Fibroblast of lung (primary cell): ENCODE results near the gene TMC2. TPM values are rescaled to one million over a fixed set of nuclear protein-coding genes. Genes with fewer than 3 reads are reported as not detected.

ENCODE experiments used
- DNase-seq, 2 donors: peaks; one replicate each; pipeline versions ENCODE4 v3.0.0 to v3.0.0-alpha.2; 2010; ENCODE audit warnings: low read depth in 2 of 2
- H2AFZ ChIP-seq: 2 replicates; pipeline ENCODE4 v1.5.1; 2012; ENCODE audit warnings: low read length, control low read depth, inconsistent platforms
- H3K27ac ChIP-seq: 2 replicates; pipeline ENCODE4 v1.5.1; 2011; ENCODE audit warnings: low read length, control low read depth; ENCODE audit not compliant: insufficient read depth
- H3K27me3 ChIP-seq: 2 replicates; pipeline ENCODE4 v1.5.1; 2011; ENCODE audit warnings: mild to moderate bottlenecking, low read length; ENCODE audit not compliant: control insufficient read depth, insufficient read depth
- H3K36me3 ChIP-seq: 2 replicates; pipeline ENCODE4 v1.5.1; 2011; ENCODE audit warnings: low read length; ENCODE audit not compliant: control insufficient read depth, insufficient read depth
- H3K4me1 ChIP-seq: 2 replicates; pipeline ENCODE4 v1.5.1; 2011; ENCODE audit warnings: low read length; ENCODE audit not compliant: control insufficient read depth, insufficient read depth; ENCODE audit errors: extremely low read depth
- H3K4me2 ChIP-seq: 2 replicates; pipeline ENCODE4 v1.5.1; 2011; ENCODE audit warnings: low read length, control low read depth; ENCODE audit not compliant: insufficient read depth; ENCODE audit errors: extremely low read depth
- H3K4me3 ChIP-seq, 4 experiments: fragments of 200-600 bp in 1 of 4; sonication (generic) in 1 of 4; replicated peaks in 1 of 4; 2 replicates each; pipeline ENCODE4 v1.5.1; 2011 to 2016; ENCODE audit warnings: low read length in 4 of 4, low read depth in 3 of 4, mild to moderate bottlenecking in 3 of 4, control low read depth in 2 of 4, inconsistent platforms in 1 of 4, mixed read lengths in 1 of 4; ENCODE audit not compliant: insufficient read depth in 1 of 4; ENCODE audit errors: control extremely low read depth in 1 of 4
- H3K79me2 ChIP-seq: 2 replicates; pipeline ENCODE4 v1.5.1; 2012; ENCODE audit warnings: mild to moderate bottlenecking, low read length, inconsistent platforms; ENCODE audit not compliant: control insufficient read depth, insufficient read depth
- H3K9ac ChIP-seq: 2 replicates; pipeline ENCODE4 v1.5.1; 2011; ENCODE audit warnings: mild to moderate bottlenecking, low read length, control low read depth; ENCODE audit not compliant: insufficient read depth
- H3K9me3 ChIP-seq: 2 replicates; pipeline ENCODE4 v1.5.1; 2012; ENCODE audit warnings: low read depth, low read length; ENCODE audit not compliant: control insufficient read depth, insufficient read depth
- H4K20me1 ChIP-seq: 2 replicates; pipeline ENCODE4 v1.5.1; 2011; ENCODE audit warnings: low read length; ENCODE audit not compliant: control insufficient read depth, insufficient read depth; ENCODE audit errors: extremely low read depth
- CTCF ChIP-seq, 2 donors: IDR thresholded peaks in 1 of 2; conservative IDR thresholded peaks in 1 of 2; 1 replicate in 1 of 2; 2 replicates in 1 of 2; pipeline ENCODE4 v1.5.1; 2011 to 2012; ENCODE audit warnings: low read length in 2 of 2, control low read depth in 1 of 2, inconsistent platforms in 1 of 2, low read depth in 1 of 2, mild to moderate bottlenecking in 1 of 2
- EZH2 ChIP-seq: IDR thresholded peaks from 2 replicates; pipeline ENCODE4 v1.5.1; 2012; ENCODE audit warnings: low read length, control low read depth, mild to moderate bottlenecking; ENCODE audit errors: missing control alignments
- polyA plus RNA-seq, 2 donors: library from polyadenylated mRNA; depleted of rRNA in 1 of 2; stranded (reverse) in 1 of 2; unstranded in 1 of 2; fragments of >200 nt; gene quantifications; 2 replicates each; pipeline ENCODE4 v1.2.1, GENCODE V29; 2011 to 2012; ENCODE audit warnings: missing spikeins in 1 of 2
- total RNA-seq: library from RNA; depleted of rRNA; stranded (reverse); fragments of >200 nt; gene quantifications from 2 replicates; pipeline ENCODE4 v1.2.1, GENCODE V29; 2014

The TMC2 gene
- total and polyA plus RNA-seq, 2 donors (not counting 1 experiment from before 2014, with no cell fraction given) = under 0.01 TPM; not detected in 1

DNA sequence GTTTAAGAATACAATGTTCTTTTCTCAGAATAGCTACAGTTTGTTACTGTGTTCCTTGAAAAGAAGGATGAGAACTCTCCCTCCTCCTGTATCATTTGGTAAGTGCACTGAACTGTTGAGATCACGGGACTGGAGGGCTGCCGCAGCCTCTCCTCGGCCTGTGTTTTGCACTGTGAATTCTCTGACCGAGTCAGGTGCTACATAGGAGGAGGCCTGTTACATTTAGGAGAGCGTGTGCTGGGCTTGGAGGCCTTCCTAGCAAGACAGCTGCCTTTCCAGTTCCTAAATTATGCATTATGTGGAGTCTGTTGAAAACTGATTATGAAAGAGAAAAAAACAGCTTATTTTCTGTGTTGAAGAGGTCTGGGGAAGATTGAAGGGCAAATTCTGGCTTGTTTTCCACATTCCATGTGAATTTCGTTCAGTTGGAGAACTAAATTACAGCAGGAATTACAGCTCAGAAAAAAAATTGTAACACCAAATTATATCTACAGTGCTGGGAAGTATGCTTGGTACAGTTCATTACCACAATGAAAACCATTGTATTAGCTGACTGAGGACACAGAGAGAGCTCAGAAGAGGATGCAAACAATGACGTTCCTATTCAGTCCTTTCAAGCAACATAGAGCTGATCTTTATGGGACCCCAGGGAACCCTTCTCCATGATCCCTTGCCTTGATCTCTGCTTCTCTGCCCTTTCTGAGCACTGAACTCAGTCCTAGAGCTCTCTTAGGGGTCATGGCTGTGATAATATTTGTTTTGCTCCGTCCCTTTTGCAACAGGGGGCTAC lies 2.8 kb downstream of the TMC2 start:
- Histone ChIP-seq H3K36me3 (no peaks in the 10 kb centered on the region), H3K9me3 (no peaks in the 10 kb centered on the region), H4K20me1 (no peaks in the 10 kb centered on the region), H3K4me2 (no peak overlapping the region), H3K4me3 (no peak overlapping the region), H3K79me2 (no peaks in the 10 kb centered on the region), H3K27me3 (peaks cover 21% of the 10 kb centered on the region), H2AFZ (no peak overlapping the region), H3K27ac (no peak overlapping the region), H3K9ac (no peak overlapping the region), H3K4me1 (no peaks in the 10 kb centered on the region)
- TF ChIP-seq EZH2 = no peak
- no peak for TF ChIP-seq CTCF (conservative IDR thresholded peaks at IDR 0.05 in 1 of 2, IDR thresholded peaks at IDR 0.05 in 1 of 2; ENCODE audit: low read depth in 1 of 2, low read length in 2 of 2)
- DNase-seq = no peak

- Histone ChIP-seq H3K79me2 (no peaks in the 10 kb centered on the region), H3K27ac (no peak overlapping the region), H3K9ac (no peak overlapping the region), H2AFZ (no peak overlapping the region), H4K20me1 (no peaks in the 10 kb centered on the region), H3K4me1 (no peaks in the 10 kb centered on the region), H3K4me3 (no peak overlapping the region), H3K9me3 (no peaks in the 10 kb centered on the region), H3K36me3 (no peaks in the 10 kb centered on the region), H3K27me3 (peaks cover 9% of the 10 kb centered on the region), H3K4me2 (no peak overlapping the region)
- no peak for DNase-seq
- no peak for TF ChIP-seq CTCF (conservative IDR thresholded peaks at IDR 0.05 in 1 of 2, IDR thresholded peaks at IDR 0.05 in 1 of 2; ENCODE audit: low read depth in 1 of 2, low read length in 2 of 2)
- TF ChIP-seq EZH2 = no peak
Measured at GRCh38 chr20:2541940-2542339, 5.6 kb downstream of the TMC2 start.

GRCh38 chr20:2542361-2542760 lies 6.0 kb downstream of the TMC2 start:
- TF ChIP-seq EZH2 = no peak
- TF ChIP-seq CTCF (conservative IDR thresholded peaks at IDR 0.05 in 1 of 2, IDR thresholded peaks at IDR 0.05 in 1 of 2; ENCODE audit: low read depth in 1 of 2, low read length in 2 of 2) = no peak
- DNase-seq = no peak
- no peaks in the 10 kb centered on the region for H3K4me1 ChIP-seq
- no peak overlapping the region for H3K4me2 ChIP-seq
- H3K9me3 ChIP-seq = no peaks in the 10 kb centered on the region
- no peaks in the 10 kb centered on the region for H4K20me1 ChIP-seq
- no peaks in the 10 kb centered on the region for H3K79me2 ChIP-seq
- H3K9ac ChIP-seq = no peak overlapping the region
- H3K27ac ChIP-seq = no peak overlapping the region
- H3K27me3 ChIP-seq = peaks cover 9% of the 10 kb centered on the region
- no peaks in the 10 kb centered on the region for H3K36me3 ChIP-seq
- no peak overlapping the region for H3K4me3 ChIP-seq
- no peak overlapping the region for H2AFZ ChIP-seq
